Transverse colon (tissue), 3 donors: ENCODE measurements around the gene H2AZ1.
"Not testable (repeated sequence)": the region's sequence is repeated elsewhere in the genome, so short reads cannot be mapped to it uniquely, and the experiment has no call there.

ENCODE experiments used
- CTCF ChIP-seq, 5 experiments: fragments of 200-600 bp in 3 of 5; fragments of 450-650 bp in 2 of 5; sonication (generic) in 3 of 5; IDR thresholded peaks; 1 replicate in 2 of 5; 2 replicates in 3 of 5; pipeline ENCODE4 v1.5.1; 2016 to 2017; ENCODE audit warnings: antibody characterized with exemption in 5 of 5, inconsistent platforms in 3 of 5, mild to moderate bottlenecking in 2 of 5, moderate library complexity in 1 of 5
- POLR2A ChIP-seq: fragments of 450-650 bp; IDR thresholded peaks from one replicate; pipeline ENCODE4 v1.6.1; 2016; ENCODE audit warnings: antibody characterized with exemption, mild to moderate bottlenecking, moderate library complexity

- TF ChIP-seq POLR2A; CTCF (IDR thresholded peaks at IDR 0.05): not testable (repeated sequence)
Measured at GRCh38 chr4:99958207-99958606, 8.1 kb upstream of the H2AZ1 start.
